WTC11 (cell line): ENCODE data around the gene ELFN2.

Source experiments
- FOXK1 ChIP-seq: sonication (generic); formaldehyde crosslinking; IDR thresholded peaks from 2 replicates; pipeline ENCODE4 v1.8.0; 2022; ENCODE audit warnings: mild to moderate bottlenecking, moderate library complexity, missing genetic modification reagents
- GABPB1 ChIP-seq: sonication (generic); formaldehyde crosslinking; IDR thresholded peaks from 2 replicates; pipeline ENCODE4 v1.8.1; 2023; ENCODE audit warnings: mild to moderate bottlenecking, missing genetic modification reagents
- JUN ChIP-seq: sonication (generic); formaldehyde crosslinking; IDR thresholded peaks from 2 replicates; pipeline ENCODE4 v1.8.0; 2023; ENCODE audit warnings: mild to moderate bottlenecking, missing genetic modification reagents
- NFYB ChIP-seq: sonication (generic); formaldehyde crosslinking; conservative IDR thresholded peaks from 2 replicates; pipeline ENCODE4 v1.8.0; 2022; ENCODE audit warnings: low read depth, missing genetic modification reagents
- SMAD4 ChIP-seq: sonication (generic); formaldehyde crosslinking; IDR thresholded peaks from 2 replicates; pipeline ENCODE4 v1.8.0; 2022; ENCODE audit warnings: mild to moderate bottlenecking, missing genetic modification reagents
- TP53 ChIP-seq: sonication (generic); formaldehyde crosslinking; IDR thresholded peaks from 2 replicates; pipeline ENCODE4 v1.8.1; 2023; ENCODE audit warnings: mild to moderate bottlenecking, missing genetic modification reagents
- USF2 ChIP-seq: sonication (generic); formaldehyde crosslinking; IDR thresholded peaks from 2 replicates; pipeline ENCODE4 v1.8.1; 2023; ENCODE audit warnings: mild to moderate bottlenecking, missing genetic modification reagents, moderate library complexity
- ZNF232 ChIP-seq: sonication (generic); formaldehyde crosslinking; IDR thresholded peaks from 2 replicates; pipeline ENCODE4 v1.8.0; 2022; ENCODE audit warnings: mild to moderate bottlenecking, missing genetic modification reagents
- TF ChIP-seq, protein P1 (sequence below): sonication (generic); formaldehyde crosslinking; IDR thresholded peaks from 2 replicates; pipeline ENCODE4 v1.8.1; 2023; ENCODE audit warnings: mild to moderate bottlenecking, missing genetic modification reagents
- TF ChIP-seq, protein P2 (sequence below): fragments of 200-600 bp; IDR thresholded peaks from 2 replicates; pipeline ENCODE4 v1.8.0; 2022; ENCODE audit warnings: antibody characterized with exemption
- TF ChIP-seq, protein P3 (sequence below): sonication (generic); formaldehyde crosslinking; IDR thresholded peaks from 2 replicates; pipeline ENCODE4 v1.8.0; 2022; ENCODE audit warnings: mild to moderate bottlenecking, missing genetic modification reagents

GRCh38 chr22:37416389-37416788 lies 10.9 kb downstream of the ELFN2 start:
- TF ChIP-seq, protein P1, sequence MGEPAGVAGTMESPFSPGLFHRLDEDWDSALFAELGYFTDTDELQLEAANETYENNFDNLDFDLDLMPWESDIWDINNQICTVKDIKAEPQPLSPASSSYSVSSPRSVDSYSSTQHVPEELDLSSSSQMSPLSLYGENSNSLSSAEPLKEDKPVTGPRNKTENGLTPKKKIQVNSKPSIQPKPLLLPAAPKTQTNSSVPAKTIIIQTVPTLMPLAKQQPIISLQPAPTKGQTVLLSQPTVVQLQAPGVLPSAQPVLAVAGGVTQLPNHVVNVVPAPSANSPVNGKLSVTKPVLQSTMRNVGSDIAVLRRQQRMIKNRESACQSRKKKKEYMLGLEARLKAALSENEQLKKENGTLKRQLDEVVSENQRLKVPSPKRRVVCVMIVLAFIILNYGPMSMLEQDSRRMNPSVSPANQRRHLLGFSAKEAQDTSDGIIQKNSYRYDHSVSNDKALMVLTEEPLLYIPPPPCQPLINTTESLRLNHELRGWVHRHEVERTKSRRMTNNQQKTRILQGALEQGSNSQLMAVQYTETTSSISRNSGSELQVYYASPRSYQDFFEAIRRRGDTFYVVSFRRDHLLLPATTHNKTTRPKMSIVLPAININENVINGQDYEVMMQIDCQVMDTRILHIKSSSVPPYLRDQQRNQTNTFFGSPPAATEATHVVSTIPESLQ (CRISPR knock-in tag): no peak
- TF ChIP-seq, protein P2, sequence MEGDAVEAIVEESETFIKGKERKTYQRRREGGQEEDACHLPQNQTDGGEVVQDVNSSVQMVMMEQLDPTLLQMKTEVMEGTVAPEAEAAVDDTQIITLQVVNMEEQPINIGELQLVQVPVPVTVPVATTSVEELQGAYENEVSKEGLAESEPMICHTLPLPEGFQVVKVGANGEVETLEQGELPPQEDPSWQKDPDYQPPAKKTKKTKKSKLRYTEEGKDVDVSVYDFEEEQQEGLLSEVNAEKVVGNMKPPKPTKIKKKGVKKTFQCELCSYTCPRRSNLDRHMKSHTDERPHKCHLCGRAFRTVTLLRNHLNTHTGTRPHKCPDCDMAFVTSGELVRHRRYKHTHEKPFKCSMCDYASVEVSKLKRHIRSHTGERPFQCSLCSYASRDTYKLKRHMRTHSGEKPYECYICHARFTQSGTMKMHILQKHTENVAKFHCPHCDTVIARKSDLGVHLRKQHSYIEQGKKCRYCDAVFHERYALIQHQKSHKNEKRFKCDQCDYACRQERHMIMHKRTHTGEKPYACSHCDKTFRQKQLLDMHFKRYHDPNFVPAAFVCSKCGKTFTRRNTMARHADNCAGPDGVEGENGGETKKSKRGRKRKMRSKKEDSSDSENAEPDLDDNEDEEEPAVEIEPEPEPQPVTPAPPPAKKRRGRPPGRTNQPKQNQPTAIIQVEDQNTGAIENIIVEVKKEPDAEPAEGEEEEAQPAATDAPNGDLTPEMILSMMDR: no peak
- no peak for TF ChIP-seq TP53
- no peak for TF ChIP-seq ZNF232
- no peak for TF ChIP-seq FOXK1 (CRISPR knock-in tag)
- TF ChIP-seq JUN (CRISPR knock-in tag): no peak
- no peak for TF ChIP-seq SMAD4 (CRISPR knock-in tag)
- TF ChIP-seq NFYB (CRISPR knock-in tag): no peak
- TF ChIP-seq GABPB1: no peak
- TF ChIP-seq USF2 (CRISPR knock-in tag): no peak
- TF ChIP-seq, protein P3, sequence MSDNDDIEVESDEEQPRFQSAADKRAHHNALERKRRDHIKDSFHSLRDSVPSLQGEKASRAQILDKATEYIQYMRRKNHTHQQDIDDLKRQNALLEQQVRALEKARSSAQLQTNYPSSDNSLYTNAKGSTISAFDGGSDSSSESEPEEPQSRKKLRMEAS (CRISPR knock-in tag): no peak
